DMS53 treated with DMSO at 0.1 percent for 48 hours (cell line): ENCODE measurements around the gene SLC4A1.
"Not testable (repeated sequence)": the region's sequence is repeated elsewhere in the genome, so short reads cannot be mapped to it uniquely, and the experiment has no call there.

Experiments
- DNase-seq: peaks from one replicate; lab custom pipeline; 2025; ENCODE audit not compliant: unreplicated experiment; lab: John Stamatoyannopoulos, UW

SLC4A1 gene

DNA sequence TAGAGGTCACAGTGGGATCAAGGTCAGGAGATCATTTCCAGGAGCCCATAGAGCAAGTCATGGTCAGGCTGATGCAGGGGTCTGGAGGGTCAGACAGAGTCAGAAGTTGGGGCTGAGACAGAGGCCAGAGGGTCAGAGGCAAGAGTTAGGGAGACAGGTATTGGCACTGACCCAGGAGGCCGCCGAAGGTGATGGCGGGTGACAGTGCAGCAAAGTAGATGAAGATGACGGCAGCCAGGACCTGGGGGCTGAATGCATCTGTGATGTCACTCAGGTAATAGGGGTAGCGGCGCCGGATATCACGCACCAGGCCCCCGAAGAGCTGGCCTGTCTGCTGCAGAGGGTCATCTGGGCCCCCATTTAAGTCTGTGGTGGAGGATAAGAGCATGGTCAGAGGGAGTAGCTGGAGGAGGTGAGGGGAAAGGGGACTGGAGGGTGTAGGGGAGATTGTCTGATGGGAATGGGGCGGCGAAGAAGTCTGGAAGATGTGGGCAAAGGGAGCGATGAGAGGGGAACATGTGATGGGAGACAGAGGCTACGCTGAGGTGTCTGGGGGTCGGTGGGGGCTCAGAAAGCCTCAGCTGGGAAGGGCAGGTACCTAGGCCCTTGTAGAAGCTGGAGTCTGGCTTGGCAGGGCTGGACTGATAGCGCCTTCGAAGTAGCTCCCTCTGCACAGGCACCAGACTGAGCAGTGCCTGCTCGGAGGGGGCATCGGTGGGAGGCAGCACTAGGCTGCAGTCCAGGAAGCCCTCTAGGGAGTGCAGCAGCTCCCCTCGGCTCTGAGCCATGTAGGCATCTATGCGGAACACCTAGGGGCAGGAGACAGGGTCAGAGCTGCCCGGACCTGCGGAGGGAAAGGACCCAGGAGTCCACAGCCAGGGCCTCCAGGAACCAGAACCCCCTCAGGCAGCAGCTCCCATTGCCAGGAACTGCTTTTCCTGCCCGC, 9.8 kb downstream of the SLC4A1 start:
- no peak for DNase-seq

DNA sequence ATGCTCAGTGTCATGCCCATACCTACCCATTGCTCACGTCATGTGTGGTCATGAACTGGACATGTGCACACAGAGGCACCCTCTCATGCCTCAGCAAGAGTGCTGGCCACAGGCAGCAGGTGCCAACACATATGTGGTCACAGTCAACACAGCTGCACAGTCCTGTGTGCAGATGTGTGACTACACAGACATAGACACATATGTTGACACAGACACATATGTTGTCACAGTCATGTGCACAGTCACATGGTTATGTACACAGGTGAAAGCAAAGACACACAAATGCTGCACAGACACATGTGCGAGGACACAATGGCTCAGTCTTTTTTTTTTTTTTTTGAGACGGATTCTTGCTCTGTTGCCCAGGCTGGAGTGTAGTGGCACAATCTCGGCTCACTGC, 11.3 kb downstream of the SLC4A1 start:
- no peak for DNase-seq

DNA sequence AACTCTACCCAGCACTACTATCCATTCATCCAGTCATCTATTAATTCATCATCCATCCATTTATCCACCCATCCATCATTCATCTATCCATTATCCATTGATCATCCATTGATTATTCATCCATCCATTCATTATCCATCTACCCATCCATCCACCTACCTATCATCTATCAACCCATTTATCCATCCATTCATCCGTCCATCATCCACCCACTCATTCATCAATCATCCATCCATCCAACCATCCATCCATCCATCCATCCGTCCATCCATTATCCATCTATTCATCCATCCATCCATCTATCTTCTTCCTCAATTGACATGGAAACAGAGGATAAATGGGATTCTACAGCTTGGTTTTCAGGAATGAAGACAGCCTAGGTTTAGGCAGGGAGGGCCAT, 12.0 kb downstream of the SLC4A1 start:
- no peak for DNase-seq

DNA sequence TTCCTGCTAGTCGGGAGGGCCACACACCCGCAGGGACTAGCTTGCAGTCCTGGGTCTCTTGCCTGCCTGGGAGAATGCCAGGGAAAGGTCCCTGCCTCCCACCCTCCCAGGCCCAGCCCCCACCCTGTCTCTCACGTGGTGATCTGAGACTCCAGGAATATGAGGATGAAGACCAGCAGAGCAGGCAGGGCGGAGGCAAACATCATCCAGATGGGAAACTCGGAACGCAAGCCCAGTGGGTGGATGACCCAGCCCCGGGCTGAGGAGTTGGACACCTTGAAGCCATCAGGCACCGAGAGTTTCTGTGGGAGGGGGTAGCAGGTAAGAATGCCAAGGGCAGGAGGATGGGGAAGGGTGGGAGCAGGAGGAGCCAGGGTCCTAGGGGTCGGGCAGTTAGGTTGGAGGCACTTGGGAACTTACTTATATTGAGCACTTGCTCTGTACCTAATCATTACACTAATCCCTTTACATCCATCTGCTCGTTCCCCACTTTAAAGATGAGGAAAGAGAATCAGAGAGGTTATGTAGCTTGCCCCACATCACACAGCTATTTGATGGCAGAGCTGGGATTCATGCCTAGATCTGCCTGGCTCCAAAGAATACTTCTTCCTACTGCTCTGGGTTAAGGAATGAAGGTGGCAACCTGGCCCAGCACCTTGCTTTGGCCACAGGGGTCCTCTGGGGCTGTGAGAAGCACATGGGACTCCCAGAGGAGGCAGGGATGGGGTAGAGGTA, 13.4 kb downstream of the SLC4A1 start:
- DNase-seq = no peak

DNA sequence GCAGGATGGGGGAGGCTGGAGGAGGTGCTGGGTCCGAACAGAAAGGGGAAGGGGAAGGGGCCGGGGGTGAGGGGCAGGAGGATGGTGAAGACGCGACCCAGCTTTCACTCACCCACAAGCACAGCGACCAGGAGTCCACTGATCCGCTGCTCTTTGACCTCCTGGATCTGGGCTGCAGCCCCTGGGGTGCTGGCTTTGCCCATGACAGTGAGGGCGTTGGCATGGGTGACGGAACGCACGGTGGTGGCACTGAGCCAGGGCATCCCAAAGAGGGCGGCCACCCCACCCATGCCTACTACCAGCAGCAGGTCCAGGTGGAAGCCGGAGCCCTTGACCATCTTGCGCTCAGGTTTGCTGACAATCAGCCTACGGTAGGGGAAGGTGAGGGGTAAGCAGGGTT, 14.9 kb downstream of the SLC4A1 start:
- no peak for DNase-seq

DNA sequence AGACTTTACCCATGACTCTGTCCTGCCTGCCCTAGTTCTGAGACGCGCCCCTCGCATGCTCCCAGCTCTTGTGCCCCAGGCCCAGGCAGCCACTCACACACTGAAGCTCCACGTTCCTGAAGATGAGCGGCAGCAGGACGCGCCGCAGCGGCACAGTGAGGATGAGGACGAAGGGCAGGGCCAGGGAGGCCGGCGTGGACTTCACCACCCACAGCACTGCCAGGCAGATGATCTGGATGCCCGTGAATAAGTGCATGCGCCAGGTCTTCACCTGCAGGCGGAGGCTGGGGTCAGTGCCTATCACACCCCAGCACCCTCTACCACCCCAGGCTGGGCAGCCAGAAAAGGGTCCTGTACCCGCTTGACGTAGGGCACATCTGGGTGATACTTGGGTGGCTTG, 16.9 kb downstream of the SLC4A1 start:
- DNase-seq = no peak

DNA sequence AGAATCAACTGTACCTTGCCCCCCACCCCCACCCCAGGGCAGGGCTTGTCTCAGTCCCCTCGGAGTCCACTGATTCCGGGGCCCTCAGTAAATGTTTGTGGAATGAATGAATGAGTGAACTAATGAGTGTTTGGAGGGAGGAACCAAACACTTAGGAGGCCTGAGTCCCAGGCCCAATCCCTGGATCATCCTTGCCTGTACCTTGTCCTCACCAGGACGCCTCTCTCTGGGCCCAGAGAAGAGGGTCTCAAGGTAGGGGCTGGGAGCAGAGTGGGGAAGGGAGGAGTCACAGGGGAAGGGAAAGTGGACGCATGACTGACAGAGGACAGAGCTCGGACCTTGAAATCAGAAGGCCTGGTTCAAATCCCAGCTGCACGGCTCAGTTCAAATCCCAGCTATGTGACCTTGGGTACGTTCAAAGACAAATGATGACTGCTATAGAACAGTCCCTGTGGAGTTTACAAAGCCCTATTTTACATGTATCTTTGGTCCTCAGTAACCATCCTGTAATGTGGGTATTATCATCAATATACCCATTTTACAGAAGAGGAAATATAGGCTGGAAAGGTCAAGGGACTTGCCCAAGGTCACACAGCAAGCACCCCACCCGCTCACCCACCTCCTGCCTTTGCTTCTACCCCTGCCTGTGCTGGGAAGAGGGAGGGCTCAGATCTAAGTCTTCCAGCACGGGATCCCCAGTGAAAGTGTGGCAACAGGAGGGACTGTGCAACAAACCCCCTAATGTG, 18.3 kb downstream of the SLC4A1 start:
- DNase-seq = no peak

DNA sequence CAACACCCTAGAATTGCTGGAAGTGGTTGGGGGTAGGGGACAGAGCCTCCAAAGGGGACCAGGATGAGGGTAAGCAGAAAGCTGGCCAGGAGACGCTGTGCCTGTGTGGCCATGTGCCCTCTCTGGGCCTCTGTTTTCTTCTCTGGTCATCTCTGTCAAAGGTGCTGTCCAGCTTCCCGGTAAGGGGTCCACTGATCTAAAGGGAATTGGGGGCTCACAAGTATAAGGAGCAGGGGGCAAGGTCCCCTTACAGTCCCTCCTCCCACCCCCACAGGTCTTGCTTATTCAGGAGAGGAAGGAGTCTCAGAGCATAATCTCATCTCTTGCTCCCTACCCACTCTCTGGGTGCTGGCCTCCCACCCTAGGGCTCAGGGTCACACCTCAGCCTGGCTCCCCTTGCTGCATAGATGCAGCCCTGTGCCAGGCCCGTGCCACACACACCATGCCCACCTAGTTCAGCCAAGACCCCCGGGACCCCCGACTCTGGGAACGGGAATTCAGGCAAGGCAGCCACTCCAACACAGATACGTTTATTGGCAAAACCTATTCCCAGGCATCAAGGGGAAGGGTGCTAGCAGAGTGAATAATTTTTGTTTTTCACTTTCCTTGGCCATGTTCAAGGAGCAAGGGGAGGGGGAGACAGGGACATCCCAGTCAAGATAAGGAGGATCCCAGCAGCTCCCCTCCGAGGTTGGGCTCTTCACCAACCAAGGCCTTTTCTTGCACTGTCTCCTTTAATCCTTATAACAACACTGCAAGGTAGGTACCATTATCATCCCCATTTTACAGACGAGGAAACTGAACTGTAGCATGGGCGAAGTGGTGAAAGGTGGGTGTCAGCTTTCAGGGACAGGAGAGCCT, 19.8 kb downstream of the SLC4A1 start:
- DNase-seq = no peak

DNA sequence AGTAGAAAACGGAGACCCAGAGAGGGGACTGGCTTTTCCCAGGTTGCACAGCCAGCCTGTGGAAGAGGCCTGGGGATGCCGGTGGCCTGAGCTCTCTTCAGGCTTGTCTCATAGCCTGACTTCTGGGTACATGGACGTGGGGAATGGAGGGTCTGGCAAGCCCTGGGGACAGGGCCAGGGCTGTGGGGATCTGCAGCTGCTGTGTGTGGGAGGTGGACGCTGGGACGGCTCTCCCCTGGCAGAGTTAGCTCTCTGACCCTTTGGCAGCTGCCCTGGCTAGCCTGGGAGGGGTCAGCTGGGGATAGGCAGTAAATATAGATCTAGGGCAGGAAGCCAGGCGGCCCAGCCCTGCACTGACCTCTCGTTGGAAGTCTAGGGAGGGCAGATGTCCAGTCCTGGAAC, 20.5 kb downstream of the SLC4A1 start:
- no peak for DNase-seq

DNA sequence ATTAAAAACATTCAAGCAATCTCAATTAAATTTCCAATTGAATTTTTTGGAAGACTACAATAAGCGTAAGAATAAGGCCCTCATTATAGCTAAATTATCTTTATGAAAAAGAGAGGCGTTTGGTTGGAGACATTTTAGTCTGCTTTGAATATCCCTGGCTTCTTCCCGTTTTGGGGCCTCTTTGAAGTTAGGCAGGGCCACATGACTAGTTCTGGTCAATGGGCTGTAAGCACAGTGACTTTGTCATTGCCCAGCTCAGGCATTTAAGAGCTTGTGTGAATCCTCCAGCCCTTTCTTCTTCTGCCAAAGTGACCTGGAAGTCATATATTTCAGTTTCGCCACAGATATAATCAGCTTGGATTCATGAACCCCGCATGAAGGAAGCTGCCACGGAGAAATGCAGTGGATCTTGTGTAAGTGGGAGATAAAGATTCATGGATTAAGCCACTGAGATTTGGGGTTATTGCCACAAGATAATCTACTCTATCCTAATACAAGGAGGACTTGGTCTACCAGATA, 26.8 kb downstream of the SLC4A1 start:
- no peak for DNase-seq

DNA sequence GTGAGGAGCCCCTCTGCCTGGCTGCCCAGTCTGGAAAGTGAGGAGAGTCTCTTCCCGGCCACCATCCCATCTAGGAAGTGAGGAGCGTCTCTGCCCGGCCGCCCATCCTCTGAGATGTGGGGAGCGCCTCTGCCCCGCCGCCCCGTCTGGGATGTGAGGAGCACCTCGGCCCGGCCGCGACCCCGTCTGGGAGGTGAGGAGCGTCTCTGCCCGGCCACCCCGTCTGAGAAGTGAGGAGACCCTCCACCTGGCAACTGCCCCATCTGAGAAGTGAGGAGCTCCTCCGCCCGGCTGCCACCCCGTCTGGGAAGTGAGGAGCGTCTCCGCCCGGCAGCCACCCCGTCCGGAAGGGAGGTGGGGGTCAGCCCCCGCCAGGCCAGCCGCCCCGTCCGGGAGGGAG, 30.0 kb downstream of the SLC4A1 start:
- not testable (repeated sequence) for DNase-seq

DNA sequence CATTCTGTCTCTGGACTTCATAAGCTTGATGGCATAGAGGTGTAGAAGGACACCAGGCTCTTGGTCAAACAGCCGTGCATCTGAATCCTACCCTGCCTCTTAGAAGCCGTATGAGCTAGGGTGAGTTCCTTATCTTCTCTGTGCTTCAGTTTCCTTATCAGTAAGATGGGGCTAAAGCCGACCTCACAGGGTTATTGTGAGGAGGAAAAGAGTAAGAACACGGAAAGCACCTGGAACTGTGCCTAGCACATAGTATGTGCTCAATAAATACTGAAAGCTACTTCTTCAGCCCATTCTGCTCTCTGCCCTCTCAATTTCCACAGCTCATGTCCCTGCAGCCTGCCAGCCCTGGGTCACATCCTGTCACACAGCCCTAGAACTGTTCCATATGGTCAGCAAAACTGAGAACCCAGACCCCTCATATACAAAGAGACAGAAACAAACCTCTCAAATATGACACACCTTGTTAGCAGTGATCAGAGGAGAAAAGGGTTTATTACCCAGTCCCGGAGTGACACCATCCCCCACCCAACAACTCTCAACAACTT, 31.4 kb downstream of the SLC4A1 start:
- DNase-seq = no peak

DNA sequence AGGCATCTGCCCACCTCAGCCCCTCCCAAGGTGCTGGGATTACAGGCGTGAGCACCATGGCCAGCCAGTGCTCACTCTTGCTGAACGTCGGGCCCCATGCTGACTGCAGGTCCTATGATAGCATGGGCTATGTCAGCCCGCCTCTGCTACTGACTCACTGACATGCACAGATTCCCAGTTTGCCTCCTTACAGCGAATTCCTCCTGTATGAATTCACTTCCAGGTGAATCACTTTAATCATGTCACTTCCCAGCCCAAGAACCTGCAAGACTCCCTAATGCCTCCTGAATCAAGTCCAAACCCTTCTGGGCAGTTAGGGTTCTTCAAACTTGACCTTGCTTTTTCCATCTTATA, 32.4 kb downstream of the SLC4A1 start:
- DNase-seq = no peak

DNA sequence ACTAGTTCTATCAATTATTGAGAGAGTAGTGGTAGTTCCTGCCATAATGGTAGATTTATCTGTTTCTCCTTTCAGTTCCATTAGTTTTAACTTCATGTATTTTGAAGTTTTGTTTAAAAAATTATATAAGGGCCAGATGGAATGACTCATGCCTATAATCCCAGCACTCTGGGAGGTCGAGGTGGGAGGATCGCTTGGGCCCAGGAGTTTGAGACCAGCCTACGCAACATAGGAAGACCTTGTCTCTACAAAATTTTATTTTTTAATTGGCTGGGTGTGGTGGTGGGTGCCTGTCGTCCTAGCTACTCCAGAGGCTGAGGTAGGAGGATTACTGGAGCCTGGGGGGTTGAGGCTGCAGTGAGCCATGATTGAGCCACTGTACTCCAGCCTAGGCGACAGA, 34.4 kb downstream of the SLC4A1 start:
- no peak for DNase-seq

DNA sequence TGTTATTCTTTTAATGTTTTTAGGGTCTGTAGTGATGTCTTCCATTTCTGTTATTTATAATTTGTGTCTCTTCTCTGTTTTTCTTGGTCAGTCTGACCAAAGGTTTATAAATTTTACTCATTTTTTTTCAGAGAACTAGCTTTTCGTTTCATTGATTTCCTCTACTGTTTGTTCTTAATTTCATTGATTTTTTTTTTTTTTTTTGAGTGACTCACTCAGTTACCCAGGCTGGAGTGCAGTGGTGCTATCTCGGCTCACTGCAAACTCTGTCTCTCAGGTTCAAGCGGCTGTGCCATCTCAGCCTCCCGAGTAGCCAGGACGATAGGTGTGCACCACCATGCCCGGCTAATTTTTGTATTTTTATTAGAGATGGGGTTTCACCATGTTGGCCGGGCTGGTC, 35.9 kb downstream of the SLC4A1 start:
- no peak for DNase-seq

DNA sequence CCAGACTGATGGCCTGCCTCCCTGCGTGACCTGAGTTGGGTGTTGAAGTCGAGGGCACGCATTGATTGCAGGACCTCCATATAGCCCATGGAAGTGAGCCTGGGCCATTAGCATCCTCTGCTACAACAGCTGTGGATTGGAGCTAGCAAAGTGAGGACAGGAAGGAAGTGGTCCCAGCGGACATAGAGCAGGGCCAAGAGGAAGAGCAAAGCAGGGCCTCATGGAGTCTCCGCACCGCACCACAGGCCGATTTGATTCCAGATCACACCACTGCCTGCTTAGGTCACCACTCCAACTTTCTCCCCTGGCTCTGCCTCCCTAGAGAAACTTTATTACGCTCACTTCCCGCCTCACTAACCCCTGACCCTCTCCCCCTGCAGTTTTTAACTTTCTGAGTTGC, 37.8 kb downstream of the SLC4A1 start:
- no peak for DNase-seq

DNA sequence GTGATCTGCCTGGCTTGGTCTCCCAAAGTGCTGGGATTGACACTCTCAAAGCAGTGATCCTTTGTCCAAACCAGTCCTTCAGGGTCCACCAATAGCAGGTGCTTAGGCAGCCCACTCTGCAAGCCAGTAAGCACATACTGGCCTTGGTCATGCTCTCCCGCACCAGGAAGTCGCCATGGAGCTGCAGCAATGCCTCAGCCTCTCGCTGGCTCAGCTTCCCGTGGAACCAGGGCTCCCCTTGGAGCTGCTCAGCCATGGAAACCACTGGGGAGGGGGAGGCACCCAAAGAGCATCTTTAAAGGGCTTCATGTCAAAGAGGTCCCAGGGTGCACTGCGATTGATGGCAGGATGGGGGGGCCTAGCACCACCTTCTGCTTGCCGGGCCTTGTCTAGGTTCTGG, 38.8 kb downstream of the SLC4A1 start:
- no peak for DNase-seq

DNA sequence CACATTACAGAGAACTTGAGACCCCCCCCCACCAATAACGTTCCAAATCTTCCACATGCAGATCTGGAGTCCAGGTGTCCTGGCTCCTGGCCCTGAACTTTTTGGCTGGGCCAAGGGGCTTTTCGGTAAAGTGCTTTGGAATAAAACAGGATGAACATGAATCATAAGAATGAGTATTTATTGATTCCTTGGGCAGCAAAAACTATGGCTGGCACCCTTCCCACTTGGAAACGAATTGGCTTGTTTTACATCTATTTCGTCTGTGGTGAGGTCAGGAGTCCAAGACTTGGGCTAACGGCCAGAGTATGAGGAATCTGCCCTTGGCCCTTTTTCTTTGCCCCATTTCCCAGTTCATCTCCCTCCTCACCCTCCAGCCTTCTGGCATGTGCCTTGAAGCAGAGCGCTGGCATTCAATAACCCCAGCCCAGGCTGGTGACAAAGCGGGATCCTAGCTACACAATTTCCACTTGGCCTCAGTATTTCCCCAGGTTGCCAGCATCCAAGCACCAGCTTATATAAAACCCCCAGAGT, 44.3 kb downstream of the SLC4A1 start:
- DNase-seq = no peak

DNA sequence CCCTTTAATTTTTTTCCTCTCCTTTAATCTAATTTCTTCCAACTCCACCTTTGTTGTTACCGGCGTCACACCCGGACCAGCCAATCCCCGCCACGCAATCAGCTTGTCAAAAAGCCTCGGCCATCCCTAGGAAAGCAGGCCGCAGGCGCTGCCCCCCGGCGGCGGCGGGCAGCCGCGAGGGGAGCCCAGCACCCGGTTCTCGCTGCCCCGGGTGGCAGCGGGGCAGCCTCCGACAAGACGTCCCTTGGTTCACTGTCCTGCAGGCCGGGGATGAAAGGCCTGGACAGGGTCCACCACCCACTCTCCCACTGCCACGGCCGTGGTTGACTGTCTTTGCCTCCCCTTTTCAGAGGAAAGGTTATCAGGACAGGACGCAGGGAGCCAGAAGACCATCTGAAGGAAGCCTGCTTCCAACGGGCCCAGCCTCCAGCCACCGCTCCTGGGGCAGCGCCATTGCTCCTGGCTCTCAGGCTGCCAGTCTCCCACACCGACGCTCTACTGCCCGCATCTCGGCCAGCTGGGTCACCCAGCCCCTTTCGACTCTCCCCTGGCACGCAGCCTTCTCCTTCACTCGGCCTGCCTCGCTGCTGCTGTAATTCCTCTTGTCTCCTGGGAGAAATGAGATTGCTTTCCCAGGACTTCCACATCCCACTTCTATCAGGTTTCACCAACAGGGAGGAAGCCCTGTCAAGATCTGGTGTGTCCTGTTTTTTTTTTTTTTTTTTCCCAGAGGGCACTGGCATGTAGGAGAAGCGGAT, 45.6 kb downstream of the SLC4A1 start:
- peak; percentile 32 for DNase-seq

DNA sequence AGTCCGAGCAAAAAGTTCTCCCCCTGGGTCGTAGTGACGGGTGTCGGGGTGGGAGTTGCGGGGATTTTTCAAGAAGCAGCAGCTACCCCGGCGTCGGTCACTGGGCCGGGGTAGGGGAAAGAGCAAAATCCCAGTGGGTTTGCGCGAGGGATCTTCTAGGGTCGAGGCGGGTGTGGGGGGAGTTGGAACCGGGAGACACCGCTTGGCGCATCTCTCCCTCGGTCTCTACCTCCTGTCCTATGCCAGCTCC, 46.1 kb downstream of the SLC4A1 start:
- no peak for DNase-seq
